Nephron progenitor cell (in vitro differentiated cells): ENCODE data around the gene HLCS.
"Not testable (repeated sequence)": the region's sequence is repeated elsewhere in the genome, so short reads cannot be mapped to it uniquely, and the experiment has no call there.

ENCODE experiments used
- DNase-seq: peaks from one replicate; pipeline ENCODE4 v3.0.0; 2021
- H3K27ac Mint-ChIP-seq: 2 replicates; pipeline ENCODE4 v1.8.0; 2021; ENCODE audit warnings: mild to moderate bottlenecking, moderate library complexity, mixed read lengths
- H3K27me3 Mint-ChIP-seq: 2 replicates; pipeline ENCODE4 v1.8.0; 2021; ENCODE audit warnings: mild to moderate bottlenecking, low read depth, mixed read lengths; ENCODE audit not compliant: poor library complexity
- H3K36me3 Mint-ChIP-seq: 2 replicates; pipeline ENCODE4 v1.8.0; 2021; ENCODE audit warnings: low read depth, mixed read lengths
- H3K4me1 Mint-ChIP-seq: 2 replicates; pipeline ENCODE4 v1.8.0; 2021; ENCODE audit warnings: mixed read lengths
- H3K4me3 Mint-ChIP-seq: 2 replicates; pipeline ENCODE4 v1.8.0; 2021; ENCODE audit warnings: mild to moderate bottlenecking, moderate library complexity, mixed read lengths
- H3K9me3 Mint-ChIP-seq: 2 replicates; pipeline ENCODE4 v1.8.0; 2021; ENCODE audit warnings: mild to moderate bottlenecking, moderate library complexity, mixed read lengths
- CTCF ChIP-seq: fragments of 200-600 bp; sonication (generic); IDR thresholded peaks from 2 replicates; pipeline ENCODE4 v1.5.0; 2021; ENCODE audit warnings: antibody characterized with exemption

HLCS gene

GRCh38 chr21:36960676-36961284 is 5.7 kb downstream of the HLCS start:
- Mint-ChIP-seq H3K4me3 (no peak overlapping the region), H3K36me3 (peaks cover 21% of the 10 kb centered on the region), H3K9me3 (no peaks in the 10 kb centered on the region), H3K27me3 (no peaks in the 10 kb centered on the region), H3K4me1 (peaks cover 18% of the 10 kb centered on the region), H3K27ac (peak overlapping the region; percentile 13)
- TF ChIP-seq CTCF, result no peak
- DNase-seq, result no peak

- Mint-ChIP-seq H3K27ac (no peak overlapping the region), H3K9me3 (no peaks in the 10 kb centered on the region), H3K36me3 (peaks cover 27% of the 10 kb centered on the region), H3K4me1 (peaks cover 6% of the 10 kb centered on the region), H3K4me3 (no peak overlapping the region), H3K27me3 (no peaks in the 10 kb centered on the region)
- peak; percentile 17 for DNase-seq
- TF ChIP-seq CTCF, result no peak
Measured at GRCh38 chr21:36959020-36959835, 7.2 kb downstream of the HLCS start.

- TF ChIP-seq CTCF, result no peak
- no peaks in the 10 kb centered on the region for H3K9me3 Mint-ChIP-seq
- H3K4me3 Mint-ChIP-seq, result no peak overlapping the region
- peaks cover 37% of the 10 kb centered on the region for H3K36me3 Mint-ChIP-seq
- DNase-seq, result no peak
- peaks cover 6% of the 10 kb centered on the region for H3K4me1 Mint-ChIP-seq
- no peaks in the 10 kb centered on the region for H3K27me3 Mint-ChIP-seq
- H3K27ac Mint-ChIP-seq, result no peak overlapping the region
Measured at GRCh38 chr21:36955783-36956182, 10.7 kb downstream of the HLCS start.

- DNase-seq, H3K9me3 Mint-ChIP-seq, H3K27ac Mint-ChIP-seq, H3K4me1 Mint-ChIP-seq, H3K27me3 Mint-ChIP-seq, H3K4me3 Mint-ChIP-seq: not testable (repeated sequence)
- peaks cover 61% of the 10 kb centered on the region for H3K36me3 Mint-ChIP-seq
Measured at GRCh38 chr21:36952331-36952730, 14.1 kb downstream of the HLCS start.

- H3K4me3 Mint-ChIP-seq, result no peak overlapping the region
- H3K4me1 Mint-ChIP-seq, result peaks cover 22% of the 10 kb centered on the region
- H3K27ac Mint-ChIP-seq, result no peak overlapping the region
Measured at GRCh38 chr21:36949171-36950141, 17.0 kb downstream of the HLCS start.

More at GRCh38 chr21:36949171-36950141, 17.0 kb downstream of the HLCS start:
- H3K36me3 Mint-ChIP-seq, result peaks cover 66% of the 10 kb centered on the region
- H3K9me3 Mint-ChIP-seq, result peaks cover 8% of the 10 kb centered on the region
- TF ChIP-seq CTCF, result no peak
- DNase-seq, result no peak
- no peaks in the 10 kb centered on the region for H3K27me3 Mint-ChIP-seq
